ENCODE data around the gene REL. TPM values are rescaled to one million over a fixed set of nuclear protein-coding genes. Genes with fewer than 3 reads are reported as not detected.
"Not testable (repeated sequence)": the region's sequence is repeated elsewhere in the genome, so short reads cannot be mapped to it uniquely, and the experiment has no call there.

The REL gene
- total RNA-seq, 1 experiment from 2014 or later: 11.5 TPM

DNA sequence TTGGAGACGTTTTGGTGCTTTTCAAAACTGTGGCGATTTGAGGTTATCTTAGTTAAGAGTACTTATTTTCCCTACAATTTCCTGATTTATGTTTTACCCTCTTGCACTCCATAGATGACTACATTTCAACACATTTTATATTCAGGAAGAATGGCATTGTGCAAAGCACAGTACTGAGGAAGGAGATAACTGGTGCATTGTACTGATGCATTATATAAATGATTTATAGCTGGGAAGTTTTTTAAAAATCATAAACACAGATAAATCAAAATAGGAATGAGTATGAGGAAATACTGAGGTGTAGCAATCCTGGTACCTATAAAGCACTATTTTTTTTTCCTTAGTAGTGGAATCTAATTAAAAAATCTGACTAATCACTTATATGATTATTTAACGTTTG lies 5.6 kb downstream of the REL start:
- no peak overlapping the region for H3K4me3 ChIP-seq (ENCODE audit: low read depth, low read length, poor library complexity, severe bottlenecking)
- H3K36me3 ChIP-seq (ENCODE audit: insufficient read depth, low read length, poor library complexity, severe bottlenecking): no peaks in the 10 kb centered on the region
- no peaks in the 10 kb centered on the region for H3K9me3 ChIP-seq (ENCODE audit: low read depth, low read length, poor library complexity, severe bottlenecking)
- no TSS peak for BruUV-seq (replicated peaks)
- DNase-seq (ENCODE audit: low spot score): no peak
- H3K27ac ChIP-seq (ENCODE audit: low read depth, low read length, poor library complexity, severe bottlenecking): peak overlapping the region; percentile 7
- H3K27me3 ChIP-seq (replicated peaks; ENCODE audit: insufficient read depth, low read depth, low read length, poor library complexity): no peaks in the 10 kb centered on the region
- ChIA-PET CTCF (no interaction called here), POLR2A (ENCODE audit: low non-redundant PET) (no interaction called here)
- intact Hi-C loops (cut with micrococcal nuclease; ENCODE audit: unreplicated experiment): no loop called here
- peaks cover 39% of the 10 kb centered on the region for H3K4me1 ChIP-seq (ENCODE audit: insufficient read depth, low read length, poor library complexity, severe bottlenecking)
- TF ChIP-seq, protein P1, sequence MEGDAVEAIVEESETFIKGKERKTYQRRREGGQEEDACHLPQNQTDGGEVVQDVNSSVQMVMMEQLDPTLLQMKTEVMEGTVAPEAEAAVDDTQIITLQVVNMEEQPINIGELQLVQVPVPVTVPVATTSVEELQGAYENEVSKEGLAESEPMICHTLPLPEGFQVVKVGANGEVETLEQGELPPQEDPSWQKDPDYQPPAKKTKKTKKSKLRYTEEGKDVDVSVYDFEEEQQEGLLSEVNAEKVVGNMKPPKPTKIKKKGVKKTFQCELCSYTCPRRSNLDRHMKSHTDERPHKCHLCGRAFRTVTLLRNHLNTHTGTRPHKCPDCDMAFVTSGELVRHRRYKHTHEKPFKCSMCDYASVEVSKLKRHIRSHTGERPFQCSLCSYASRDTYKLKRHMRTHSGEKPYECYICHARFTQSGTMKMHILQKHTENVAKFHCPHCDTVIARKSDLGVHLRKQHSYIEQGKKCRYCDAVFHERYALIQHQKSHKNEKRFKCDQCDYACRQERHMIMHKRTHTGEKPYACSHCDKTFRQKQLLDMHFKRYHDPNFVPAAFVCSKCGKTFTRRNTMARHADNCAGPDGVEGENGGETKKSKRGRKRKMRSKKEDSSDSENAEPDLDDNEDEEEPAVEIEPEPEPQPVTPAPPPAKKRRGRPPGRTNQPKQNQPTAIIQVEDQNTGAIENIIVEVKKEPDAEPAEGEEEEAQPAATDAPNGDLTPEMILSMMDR (conservative IDR thresholded peaks at IDR 0.05; ENCODE audit: low read depth, low read length): no peak
- no peak for TF ChIP-seq EZH2 (IDR thresholded peaks at IDR 0.05; ENCODE audit: borderline replicate concordance, low read depth, low read length, poor library complexity, severe bottlenecking)

DNA sequence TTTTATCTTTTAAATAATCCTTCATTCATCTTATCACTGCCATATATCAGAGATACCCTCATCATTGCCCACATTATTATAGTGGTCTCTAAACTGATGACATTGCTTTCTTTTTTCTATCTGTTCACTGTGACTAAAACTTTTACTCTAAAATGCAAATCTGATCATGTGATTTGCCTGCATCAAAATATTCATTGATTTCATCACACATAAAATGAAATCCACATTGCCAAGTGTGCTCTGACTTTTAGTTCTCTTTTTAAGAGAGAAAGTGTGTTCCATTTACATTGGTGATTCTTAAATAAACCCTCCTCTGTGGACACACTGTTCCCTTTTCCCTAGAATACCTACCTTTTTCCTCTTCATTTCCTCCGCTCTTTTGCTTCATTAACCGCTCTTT lies 7.5 kb downstream of the REL start:
- CTCF ChIA-PET: no interaction called here
- DNase-seq (ENCODE audit: low spot score): no peak
- Histone ChIP-seq H3K4me1 (ENCODE audit: insufficient read depth, low read length, poor library complexity, severe bottlenecking) (peaks cover 36% of the 10 kb centered on the region), H3K27me3 (replicated peaks; ENCODE audit: insufficient read depth, low read depth, low read length, poor library complexity) (no peaks in the 10 kb centered on the region), H3K36me3 (ENCODE audit: insufficient read depth, low read length, poor library complexity, severe bottlenecking) (peaks cover 8% of the 10 kb centered on the region), H3K9me3 (ENCODE audit: low read depth, low read length, poor library complexity, severe bottlenecking) (no peaks in the 10 kb centered on the region), H3K27ac (ENCODE audit: low read depth, low read length, poor library complexity, severe bottlenecking) (peak overlapping the region; percentile 48), H3K4me3 (ENCODE audit: low read depth, low read length, poor library complexity, severe bottlenecking) (no peak overlapping the region)
- intact Hi-C loops (cut with micrococcal nuclease; ENCODE audit: unreplicated experiment): no loop called here
- POLR2A ChIA-PET (ENCODE audit: low non-redundant PET): no interaction called here
- TF ChIP-seq EZH2 (IDR thresholded peaks at IDR 0.05; ENCODE audit: borderline replicate concordance, low read depth, low read length, poor library complexity, severe bottlenecking): no peak
- TF ChIP-seq, protein P1 (conservative IDR thresholded peaks at IDR 0.05; ENCODE audit: low read depth, low read length): no peak
- BruUV-seq (replicated peaks): no TSS peak

DNA sequence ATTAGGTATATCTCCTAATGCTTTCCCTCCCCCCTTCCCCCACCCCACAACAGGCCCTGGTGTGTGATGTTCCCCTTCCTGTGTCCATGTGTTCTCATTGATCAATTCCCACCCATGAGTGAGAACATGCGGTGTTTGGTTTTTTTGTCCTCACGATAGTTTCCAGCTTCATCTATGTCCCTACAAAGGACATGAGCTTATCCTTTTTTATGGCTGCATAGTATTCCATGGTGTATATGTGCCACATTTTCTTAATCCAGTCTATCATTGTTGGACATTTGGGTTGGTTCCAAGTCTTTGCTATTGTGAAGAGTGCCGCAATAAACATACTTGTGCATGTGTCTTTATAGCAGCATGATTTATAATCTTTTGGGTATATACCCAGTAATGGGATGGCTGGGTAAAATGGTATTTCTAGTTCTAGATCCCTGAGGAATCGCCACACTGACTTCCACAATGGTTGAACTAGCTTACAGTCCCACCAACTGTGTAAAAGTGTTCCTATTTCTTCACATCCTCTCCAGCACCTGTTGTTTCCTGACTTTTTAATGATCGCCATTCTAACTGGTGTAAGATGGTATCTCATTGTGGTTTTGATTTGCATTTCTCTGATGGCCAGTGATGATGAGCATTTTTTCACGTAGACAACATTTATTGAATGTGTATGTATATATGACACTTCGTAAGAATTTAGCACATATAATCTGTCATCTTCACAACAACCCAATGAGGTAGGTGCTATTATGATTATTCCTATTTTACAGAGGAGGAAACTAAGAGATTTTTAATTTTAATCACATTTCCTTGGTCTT lies 8.4 kb downstream of the REL start:
- DNase-seq (ENCODE audit: low spot score); H3K27ac ChIP-seq (ENCODE audit: low read depth, low read length, poor library complexity, severe bottlenecking); BruUV-seq (replicated peaks); intact Hi-C loops (cut with micrococcal nuclease; ENCODE audit: unreplicated experiment); H3K4me3 ChIP-seq (ENCODE audit: low read depth, low read length, poor library complexity, severe bottlenecking); H3K27me3 ChIP-seq (replicated peaks; ENCODE audit: insufficient read depth, low read depth, low read length, poor library complexity); CTCF ChIA-PET; POLR2A ChIA-PET (ENCODE audit: low non-redundant PET); H3K9me3 ChIP-seq (ENCODE audit: low read depth, low read length, poor library complexity, severe bottlenecking): not testable (repeated sequence)
- Histone ChIP-seq H3K4me1 (ENCODE audit: insufficient read depth, low read length, poor library complexity, severe bottlenecking) (peaks cover 29% of the 10 kb centered on the region), H3K36me3 (ENCODE audit: insufficient read depth, low read length, poor library complexity, severe bottlenecking) (peaks cover 17% of the 10 kb centered on the region)

DNA sequence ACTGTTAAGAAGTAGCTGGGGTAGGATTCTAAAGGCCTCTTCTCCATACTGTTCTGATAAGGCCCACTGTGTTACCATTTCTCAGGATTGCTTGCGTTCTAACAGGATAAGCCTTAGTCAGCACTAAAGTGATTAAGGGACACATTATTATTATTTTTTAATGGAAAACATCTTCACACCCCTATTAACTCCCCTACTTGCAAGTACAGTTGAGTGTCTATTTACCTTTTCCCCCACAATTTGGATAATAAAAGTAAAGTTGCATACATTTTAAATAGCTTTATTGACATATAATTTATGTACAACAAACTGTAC lies 9.0 kb downstream of the REL start:
- DNase-seq (ENCODE audit: low spot score): no peak
- Histone ChIP-seq H3K27ac (ENCODE audit: low read depth, low read length, poor library complexity, severe bottlenecking) (no peak overlapping the region), H3K36me3 (ENCODE audit: insufficient read depth, low read length, poor library complexity, severe bottlenecking) (peaks cover 21% of the 10 kb centered on the region), H3K27me3 (replicated peaks; ENCODE audit: insufficient read depth, low read depth, low read length, poor library complexity) (no peaks in the 10 kb centered on the region), H3K4me1 (ENCODE audit: insufficient read depth, low read length, poor library complexity, severe bottlenecking) (peaks cover 23% of the 10 kb centered on the region), H3K9me3 (ENCODE audit: low read depth, low read length, poor library complexity, severe bottlenecking) (no peaks in the 10 kb centered on the region), H3K4me3 (ENCODE audit: low read depth, low read length, poor library complexity, severe bottlenecking) (no peak overlapping the region)
- TF ChIP-seq EZH2 (IDR thresholded peaks at IDR 0.05; ENCODE audit: borderline replicate concordance, low read depth, low read length, poor library complexity, severe bottlenecking): no peak
- TF ChIP-seq, protein P1 (conservative IDR thresholded peaks at IDR 0.05; ENCODE audit: low read depth, low read length): no peak
- BruUV-seq (replicated peaks): no TSS peak
- ChIA-PET POLR2A (ENCODE audit: low non-redundant PET) (no interaction called here), CTCF (no interaction called here)
- intact Hi-C loops (cut with micrococcal nuclease; ENCODE audit: unreplicated experiment): no loop called here

Data from A673 (cell line).